H1 (cell line): ENCODE data around the gene NUP210L. TPM values are rescaled to one million over a fixed set of nuclear protein-coding genes. Genes with fewer than 3 reads are reported as not detected.

Experiments
- CBX8 ChIP-seq: fragments of 300-800, 300-1000 bp; sonication (generic); IDR thresholded peaks from 2 replicates; pipeline ENCODE4 v1.7.1; 2016; ENCODE audit warnings: low read depth, low read length, borderline replicate concordance
- CREB1 ChIP-seq: IDR thresholded peaks from 2 replicates; pipeline ENCODE4 v1.6.1; 2012; ENCODE audit warnings: inconsistent platforms
- RBBP5 ChIP-seq: IDR thresholded peaks from 2 replicates; pipeline ENCODE4 v1.7.1; 2012; ENCODE audit warnings: low read depth, mild to moderate bottlenecking, inconsistent platforms, low read length, moderate library complexity, borderline replicate concordance
- SIRT6 ChIP-seq: IDR thresholded peaks from one replicate; pipeline ENCODE4 v1.7.1; 2012; ENCODE audit warnings: low read length, inconsistent platforms
- SRF ChIP-seq: IDR thresholded peaks from 2 replicates; pipeline ENCODE4 v1.6.1; 2011; ENCODE audit warnings: mild to moderate bottlenecking, low read depth, low read length, moderate library complexity
- polyA plus RNA-seq, 7 experiments: library from polyadenylated mRNA; depleted of rRNA in 3 of 7; stranded (reverse) in 5 of 7; unstranded in 2 of 7; fragments of >200 nt in 5 of 7; fragments of 200-250 nt in 2 of 7; gene quantifications; 1 replicate in 5 of 7; 2 replicates in 1 of 7; 4 replicates in 1 of 7; pipeline versions ENCODE4 v1.2.1 to v1.2.3, GENCODE V29; 2011 to 2013; ENCODE audit warnings: missing spikeins in 2 of 7, mixed read lengths in 2 of 7
- total RNA-seq: library from RNA; stranded (reverse); fragmentation: NEBNext Ultra II Directional; extraction: Animal tissue kit (Norgen Biotek cat#: 25700); gene quantifications from 2 replicates; pipeline ENCODE4 v1.2.1, GENCODE V29; 2021

Gene NUP210L
- total and polyA plus RNA-seq, 2 of the 8 experiments (the other 6 are each of a cell fraction or from before 2014, with no cell fraction given) = not detected

GRCh38 chr1:153958111-153958960 lies 196.5 kb downstream of the NUP210L start, which contains the start of gene CRTC2 (continued):
- no peak for TF ChIP-seq SRF
- peak; percentile 75 for TF ChIP-seq CREB1
- TF ChIP-seq RBBP5 = peak; percentile 70; the same call in 1 of the 2 replicates
- TF ChIP-seq CBX8 = no peak
- no peak for TF ChIP-seq SIRT6
